ENCODE data around the gene L3MBTL4. TPM values are rescaled to one million over a fixed set of nuclear protein-coding genes. Genes with fewer than 3 reads are reported as not detected.
"Not testable (repeated sequence)": the region's sequence is repeated elsewhere in the genome, so short reads cannot be mapped to it uniquely, and the experiment has no call there.

L3MBTL4 gene
- total RNA-seq, 1 donor from 2014 or later: 0.34 TPM

- H3K9ac ChIP-seq: no peak overlapping the region
Observed at GRCh38 chr18:6389005-6389404, 25.7 kb downstream of the L3MBTL4 start.

GRCh38 chr18:6382963-6383362 is 31.7 kb downstream of the L3MBTL4 start:
- Histone ChIP-seq H3K4me1 (peaks cover 3% of the 10 kb centered on the region), H2AFZ (replicated peaks) (peak overlapping the region; percentile 68), H3K27me3 (no peaks in the 10 kb centered on the region), H3K9me3 (ENCODE audit: low read depth) (no peaks in the 10 kb centered on the region), H3K79me2 (ENCODE audit: low read depth) (no peaks in the 10 kb centered on the region), H3K4me2 (no peak overlapping the region), H3K9ac (no peak overlapping the region), H3K4me3 (no peak overlapping the region), H3K27ac (no peak overlapping the region), H4K20me1 (ENCODE audit: low read depth) (no peaks in the 10 kb centered on the region), H3K36me3 (no peaks in the 10 kb centered on the region), H3F3A (ENCODE audit: low read depth) (no peaks in the 10 kb centered on the region)
- H3K27me3 Mint-ChIP-seq (ENCODE audit: insufficient read depth, low read depth): no peaks in the 10 kb centered on the region
- peaks cover 2% of the 10 kb centered on the region for H3K9me3 Mint-ChIP-seq
- no peak overlapping the region for H3K4me3 Mint-ChIP-seq
- peak; percentile 9 for DNase-seq (ENCODE audit: low spot score)
- H3K27ac Mint-ChIP-seq: no peak overlapping the region
- H3K4me1 Mint-ChIP-seq: no peaks in the 10 kb centered on the region
- no peak for TF ChIP-seq EZH2phosphoT487 (IDR thresholded peaks at IDR 0.05)
- TF ChIP-seq CTCF (IDR thresholded peaks at IDR 0.05): no peak
- TF ChIP-seq EZH2 (IDR thresholded peaks at IDR 0.05): no peak
- H3K36me3 Mint-ChIP-seq: no peaks in the 10 kb centered on the region

More at GRCh38 chr18:6389005-6389404, 25.7 kb downstream of the L3MBTL4 start:
- no peaks in the 10 kb centered on the region for H3K4me1 Mint-ChIP-seq
- no peak overlapping the region for H3K4me3 Mint-ChIP-seq
- peaks cover 19% of the 10 kb centered on the region for H3K9me3 Mint-ChIP-seq
- Histone ChIP-seq H3K27me3 (no peaks in the 10 kb centered on the region), H3K79me2 (ENCODE audit: low read depth) (no peaks in the 10 kb centered on the region), H3K36me3 (no peaks in the 10 kb centered on the region), H4K20me1 (ENCODE audit: low read depth) (no peaks in the 10 kb centered on the region), H3K9me3 (ENCODE audit: low read depth) (peaks cover 3% of the 10 kb centered on the region), H3F3A (ENCODE audit: low read depth) (no peaks in the 10 kb centered on the region), H3K4me3 (no peak overlapping the region), H3K27ac (no peak overlapping the region), H2AFZ (replicated peaks) (no peak overlapping the region), H3K4me2 (no peak overlapping the region), H3K4me1 (no peaks in the 10 kb centered on the region)
- DNase-seq (ENCODE audit: low spot score): no peak
- H3K27ac Mint-ChIP-seq: no peak overlapping the region
- TF ChIP-seq CTCF (IDR thresholded peaks at IDR 0.05): no peak
- TF ChIP-seq EZH2phosphoT487 (IDR thresholded peaks at IDR 0.05): no peak
- TF ChIP-seq EZH2 (IDR thresholded peaks at IDR 0.05): no peak
- no peaks in the 10 kb centered on the region for H3K27me3 Mint-ChIP-seq (ENCODE audit: insufficient read depth, low read depth)
- H3K36me3 Mint-ChIP-seq: no peaks in the 10 kb centered on the region

GRCh38 chr18:6377473-6377872 is 37.2 kb downstream of the L3MBTL4 start:
- H4K20me1 ChIP-seq (ENCODE audit: low read depth); H3K4me3 Mint-ChIP-seq; DNase-seq (ENCODE audit: low spot score); H3K36me3 Mint-ChIP-seq; H3K36me3 ChIP-seq; H3K4me2 ChIP-seq; H2AFZ ChIP-seq (replicated peaks); H3K27ac ChIP-seq; H3K4me1 Mint-ChIP-seq; H3F3A ChIP-seq (ENCODE audit: low read depth); H3K27ac Mint-ChIP-seq; H3K4me1 ChIP-seq; H3K9me3 Mint-ChIP-seq; H3K9ac ChIP-seq; H3K4me3 ChIP-seq; H3K27me3 Mint-ChIP-seq (ENCODE audit: insufficient read depth, low read depth); H3K79me2 ChIP-seq (ENCODE audit: low read depth); H3K27me3 ChIP-seq; H3K9me3 ChIP-seq (ENCODE audit: low read depth): not testable (repeated sequence)

- TF ChIP-seq EZH2 (IDR thresholded peaks at IDR 0.05): no peak
- no peak for TF ChIP-seq CTCF (IDR thresholded peaks at IDR 0.05)
- no peak for TF ChIP-seq EZH2phosphoT487 (IDR thresholded peaks at IDR 0.05)
- Mint-ChIP-seq H3K4me1 (no peaks in the 10 kb centered on the region), H3K27ac (no peak overlapping the region), H3K9me3 (peaks cover 5% of the 10 kb centered on the region), H3K36me3 (no peaks in the 10 kb centered on the region), H3K4me3 (no peak overlapping the region), H3K27me3 (ENCODE audit: insufficient read depth, low read depth) (peaks cover 7% of the 10 kb centered on the region)
- no peaks in the 10 kb centered on the region for H3F3A ChIP-seq (ENCODE audit: low read depth)
- H3K9ac ChIP-seq: no peak overlapping the region
- no peaks in the 10 kb centered on the region for H3K36me3 ChIP-seq
- no peak overlapping the region for H2AFZ ChIP-seq (replicated peaks)
- no peaks in the 10 kb centered on the region for H3K4me1 ChIP-seq
- H3K27me3 ChIP-seq: no peaks in the 10 kb centered on the region
- H3K4me3 ChIP-seq: no peak overlapping the region
- H4K20me1 ChIP-seq (ENCODE audit: low read depth): no peaks in the 10 kb centered on the region
- no peaks in the 10 kb centered on the region for H3K9me3 ChIP-seq (ENCODE audit: low read depth)
- H3K79me2 ChIP-seq (ENCODE audit: low read depth): no peaks in the 10 kb centered on the region
- H3K27ac ChIP-seq: no peak overlapping the region
- H3K4me2 ChIP-seq: no peak overlapping the region
- DNase-seq (ENCODE audit: low spot score): no peak
Observed at GRCh38 chr18:6376433-6377229, 38.1 kb downstream of the L3MBTL4 start.

Data from neural progenitor cell (in vitro differentiated cells).